Endothelial cell of umbilical vein (primary cell): ENCODE results near the gene SLC11A2. TPM values are rescaled to one million over a fixed set of nuclear protein-coding genes. Genes with fewer than 3 reads are reported as not detected.
"Not testable (repeated sequence)": the region's sequence is repeated elsewhere in the genome, so short reads cannot be mapped to it uniquely, and the experiment has no call there.

Experiments used
- BruUV-seq: library from RNA; stranded (reverse); fragments of 400-500 nt; replicated peaks from 2 replicates; lab custom pipeline; 2021; lab: Mats Ljungman, UMichigan
- CTCF ChIA-PET: fragments of 300-600, 350-600 bp; sonication (Branson Sonifier 250); formaldehyde crosslinking; loops from one replicate; lab custom pipeline; 2021; ENCODE audit warnings: antibody characterized with exemption, inconsistent platforms; lab: Charles Lee
- POLR2A ChIA-PET: fragments of 300-600, 350-600 bp; sonication (Branson Sonifier 250); formaldehyde crosslinking; loops from one replicate; lab custom pipeline; 2021; ENCODE audit warnings: antibody characterized with exemption, inconsistent platforms; lab: Charles Lee
- DNase-seq: peaks from one replicate; pipeline ENCODE4 v3.0.0-alpha.2; 2011; ENCODE audit warnings: low read depth, low spot score
- FAIRE-seq: peaks from 2 replicates; lab custom pipeline; 2011; peaks lifted over from hg19 to GRCh38; lab: Jason Lieb, UNC
- H2AFZ ChIP-seq: 2 replicates; pipeline ENCODE4 v1.6.0; 2012; ENCODE audit warnings: low read depth, low read length, control low read depth, inconsistent platforms
- H3K27ac ChIP-seq: 2 replicates; pipeline ENCODE4 v1.5.1; 2011; ENCODE audit warnings: low read depth, mild to moderate bottlenecking, control low read depth, low read length, moderate library complexity; ENCODE audit not compliant: insufficient read depth
- H3K27me3 ChIP-seq, 2 experiments: 2 replicates each; pipeline versions ENCODE4 v1.6.0 to v1.6.1; 2011; ENCODE audit warnings: low read length in 2 of 2, mixed read lengths in 1 of 2; ENCODE audit not compliant: control insufficient read depth in 2 of 2, insufficient read depth in 2 of 2
- H3K36me3 ChIP-seq, 2 experiments: 2 replicates in 1 of 2; 3 replicates in 1 of 2; pipeline ENCODE4 v1.5.1; 2011; ENCODE audit warnings: low read length in 2 of 2, mild to moderate bottlenecking in 1 of 2, moderate library complexity in 1 of 2; ENCODE audit not compliant: control insufficient read depth in 2 of 2, insufficient read depth in 2 of 2; ENCODE audit errors: extremely low read depth in 1 of 2
- H3K4me1 ChIP-seq: 3 replicates; pipeline ENCODE4 v1.5.1; 2011; ENCODE audit warnings: mild to moderate bottlenecking, low read length; ENCODE audit not compliant: control insufficient read depth, insufficient read depth; ENCODE audit errors: extremely low read depth
- H3K4me2 ChIP-seq: 2 replicates; pipeline ENCODE4 v1.6.1; 2011; ENCODE audit warnings: low read length, control low read depth, mixed read lengths; ENCODE audit not compliant: insufficient read depth
- H3K4me3 ChIP-seq, 3 experiments: fragments of 200-600 bp in 1 of 3; sonication (generic), shearing (Covaris generic) in 1 of 3; replicated peaks in 1 of 3; 2 replicates each; pipeline ENCODE4 v1.5.1; 2011 to 2016; ENCODE audit warnings: control low read depth in 3 of 3, low read length in 3 of 3, mild to moderate bottlenecking in 2 of 3, inconsistent platforms in 1 of 3, low read depth in 1 of 3, moderate library complexity in 1 of 3; ENCODE audit not compliant: insufficient read depth in 1 of 3
- H3K79me2 ChIP-seq: 2 replicates; pipeline ENCODE4 v1.6.0; 2012; ENCODE audit warnings: low read length, inconsistent platforms; ENCODE audit not compliant: control insufficient read depth, insufficient read depth
- H3K9ac ChIP-seq: replicated peaks from 2 replicates; pipeline ENCODE3; 2011; ENCODE audit warnings: low read length, control low read depth; ENCODE audit not compliant: insufficient read depth; ENCODE audit errors: extremely low read depth
- H3K9me1 ChIP-seq: replicated peaks from 3 replicates; pipeline ENCODE4 v1.6.0; 2011; ENCODE audit warnings: mild to moderate bottlenecking, low read length; ENCODE audit not compliant: control insufficient read depth, insufficient read depth; ENCODE audit errors: extremely low read depth
- H3K9me3 ChIP-seq: replicated peaks from 2 replicates; pipeline ENCODE4 v1.5.1; 2012; ENCODE audit warnings: low read length, inconsistent platforms; ENCODE audit not compliant: control insufficient read depth, insufficient read depth
- H4K20me1 ChIP-seq: replicated peaks from 2 replicates; pipeline ENCODE3; 2011; ENCODE audit warnings: mild to moderate bottlenecking, low read length; ENCODE audit not compliant: control insufficient read depth, insufficient read depth; ENCODE audit errors: extremely low read depth
- EZH2 ChIP-seq: IDR thresholded peaks from 2 replicates; pipeline ENCODE4 v1.6.1; 2012; ENCODE audit warnings: borderline replicate concordance, low read depth, mild to moderate bottlenecking, moderate library complexity, low read length, inconsistent platforms; ENCODE audit not compliant: severe bottlenecking
- FOS ChIP-seq: IDR thresholded peaks from 2 replicates; pipeline ENCODE4 v1.6.1; 2011; ENCODE audit warnings: mild to moderate bottlenecking, low read length, moderate library complexity, borderline replicate concordance; ENCODE audit not compliant: insufficient read depth
- GATA2 ChIP-seq: IDR thresholded peaks from 2 replicates; pipeline ENCODE4 v1.7.0; 2011; ENCODE audit warnings: low read depth, mild to moderate bottlenecking, moderate library complexity, mixed read lengths, low read length; ENCODE audit not compliant: insufficient read length, insufficient read depth
- JUN ChIP-seq: IDR thresholded peaks from 2 replicates; pipeline ENCODE4 v1.6.1; 2011; ENCODE audit warnings: borderline replicate concordance, low read depth; ENCODE audit not compliant: insufficient read length, insufficient read depth
- POLR2A ChIP-seq: IDR thresholded peaks from 2 replicates; pipeline ENCODE4 v1.6.1; 2012; ENCODE audit warnings: low read depth, mild to moderate bottlenecking, control low read depth, low read length
- POLR2AphosphoS5 ChIP-seq: IDR thresholded peaks from 2 replicates; pipeline ENCODE4 v1.6.1; 2012; ENCODE audit warnings: low read depth, mild to moderate bottlenecking, control low read depth, low read length, moderate library complexity; ENCODE audit not compliant: insufficient read depth
- dilution Hi-C: fragments of 300-500 bp; cut with MboI; formaldehyde crosslinking; loops from one replicate; pipeline ENCODE4 v1.15.0; 2019; ENCODE audit warnings: low sequenced_read_pairs; ENCODE audit not compliant: extremely low pct_ligation_motif_present
- intact Hi-C: fragments of 100-400 bp; cut with micrococcal nuclease; formaldehyde crosslinking; loops from one replicate; pipeline ENCODE4 v1.10.0; 2022
- polyA plus RNA-seq, 4 experiments: library from polyadenylated mRNA; depleted of rRNA in 3 of 4; stranded (reverse) in 3 of 4; unstranded in 1 of 4; fragments of >200 nt; gene quantifications; 2 replicates each; pipeline versions ENCODE4 v1.2.1 to v1.2.3, GENCODE V29; 2011 to 2012; ENCODE audit warnings: missing spikeins in 1 of 4
- total RNA-seq: library from RNA; stranded (reverse); gene quantifications from 2 replicates; pipeline ENCODE4 v1.2.3, GENCODE V29; 2021
- TF ChIP-seq, protein P1 (sequence below): IDR thresholded peaks from 2 replicates; pipeline ENCODE4 v1.6.1; 2011; ENCODE audit not compliant: insufficient read depth, insufficient read length
- TF ChIP-seq, protein P2 (sequence below), 2 donors: IDR thresholded peaks; 1 replicate in 1 of 2; 2 replicates in 1 of 2; pipeline ENCODE4 v1.5.1; 2011; ENCODE audit warnings: low read length in 2 of 2, mild to moderate bottlenecking in 2 of 2, moderate library complexity in 2 of 2, control low read depth in 1 of 2, inconsistent platforms in 1 of 2, low read depth in 1 of 2; ENCODE audit not compliant: insufficient read depth in 1 of 2; ENCODE audit errors: extremely low read depth in 1 of 2

Gene SLC11A2
- total and polyA plus RNA-seq, 2 donors (not counting 3 experiments of a cell fraction or from before 2014, with no cell fraction given), result 47.5 to 56.4 TPM

DNA sequence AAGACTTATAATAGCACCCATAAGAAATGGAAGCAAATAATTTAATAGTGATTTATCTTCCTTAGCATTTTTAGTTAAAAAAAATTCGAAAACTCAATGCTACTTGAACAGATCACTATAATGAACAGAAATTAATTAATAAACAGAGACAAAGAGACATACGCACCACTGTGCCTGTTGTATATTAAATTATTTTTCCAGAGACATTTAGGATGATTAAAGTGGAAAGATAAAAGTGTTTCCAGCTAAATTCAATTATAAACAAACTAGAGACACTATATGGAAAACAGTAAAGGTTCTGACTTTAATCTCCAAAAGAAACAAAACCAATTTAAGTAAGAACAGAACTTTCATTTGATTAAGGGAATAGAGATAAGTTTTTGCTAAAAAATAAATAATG is 70.5 kb downstream of the SLC11A2 start:
- intact Hi-C loops (no loop called here), dilution Hi-C loops (no loop called here)
- H2AFZ ChIP-seq, result no peak overlapping the region
- TF ChIP-seq FOS (no peak), POLR2AphosphoS5 (no peak), EZH2 (no peak), POLR2A (no peak)
- TF ChIP-seq, protein P1, sequence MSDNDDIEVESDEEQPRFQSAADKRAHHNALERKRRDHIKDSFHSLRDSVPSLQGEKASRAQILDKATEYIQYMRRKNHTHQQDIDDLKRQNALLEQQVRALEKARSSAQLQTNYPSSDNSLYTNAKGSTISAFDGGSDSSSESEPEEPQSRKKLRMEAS, result no peak
- H3K27me3 ChIP-seq, result no peaks in the 10 kb centered on the region
- DNase-seq, result no peak
- no peak overlapping the region for H3K9ac ChIP-seq
- no peak overlapping the region for H3K4me3 ChIP-seq
- no peaks in the 10 kb centered on the region for H3K4me1 ChIP-seq
- BruUV-seq, result no TSS peak
- H3K27ac ChIP-seq, result no peak overlapping the region
- no peaks in the 10 kb centered on the region for H3K9me1 ChIP-seq
- ChIA-PET POLR2A (interaction anchor here (0.5 kb wide), 1 partner anchor 1138 kb away, joined by 3 read pairs; no protein-coding TSS in a partner anchor), CTCF (interaction anchor here (1.2 kb wide), 1 partner anchor 191 kb away, joined by 3 read pairs; no protein-coding TSS in a partner anchor)
- H3K4me2 ChIP-seq, result no peak overlapping the region
- no peak for FAIRE-seq
- H3K79me2 ChIP-seq, result no peaks in the 10 kb centered on the region
- no peaks in the 10 kb centered on the region for H4K20me1 ChIP-seq
- H3K9me3 ChIP-seq, result no peaks in the 10 kb centered on the region
- no peaks in the 10 kb centered on the region for H3K36me3 ChIP-seq

DNA sequence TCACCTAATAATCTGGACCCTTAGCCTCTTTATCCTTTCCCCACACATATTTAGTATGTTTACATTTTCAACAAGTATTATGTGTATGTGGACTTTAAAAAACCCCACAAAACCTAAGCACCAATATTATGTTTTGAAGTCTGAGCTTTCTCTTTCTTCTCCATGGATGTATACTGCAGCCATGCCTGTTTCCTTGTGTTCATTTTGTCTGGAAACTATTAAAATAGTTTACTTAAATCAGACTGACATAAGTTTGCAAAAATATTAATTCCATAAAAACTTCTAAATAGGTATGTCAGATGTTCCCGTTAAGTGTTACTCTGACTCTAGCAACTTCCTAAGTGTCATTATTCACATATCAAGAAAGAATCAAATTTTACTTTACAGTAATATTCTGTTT is 70.9 kb downstream of the SLC11A2 start:
- DNase-seq, result no peak
- no peak for TF ChIP-seq GATA2
- no peak for TF ChIP-seq JUN
- TF ChIP-seq, protein P2, sequence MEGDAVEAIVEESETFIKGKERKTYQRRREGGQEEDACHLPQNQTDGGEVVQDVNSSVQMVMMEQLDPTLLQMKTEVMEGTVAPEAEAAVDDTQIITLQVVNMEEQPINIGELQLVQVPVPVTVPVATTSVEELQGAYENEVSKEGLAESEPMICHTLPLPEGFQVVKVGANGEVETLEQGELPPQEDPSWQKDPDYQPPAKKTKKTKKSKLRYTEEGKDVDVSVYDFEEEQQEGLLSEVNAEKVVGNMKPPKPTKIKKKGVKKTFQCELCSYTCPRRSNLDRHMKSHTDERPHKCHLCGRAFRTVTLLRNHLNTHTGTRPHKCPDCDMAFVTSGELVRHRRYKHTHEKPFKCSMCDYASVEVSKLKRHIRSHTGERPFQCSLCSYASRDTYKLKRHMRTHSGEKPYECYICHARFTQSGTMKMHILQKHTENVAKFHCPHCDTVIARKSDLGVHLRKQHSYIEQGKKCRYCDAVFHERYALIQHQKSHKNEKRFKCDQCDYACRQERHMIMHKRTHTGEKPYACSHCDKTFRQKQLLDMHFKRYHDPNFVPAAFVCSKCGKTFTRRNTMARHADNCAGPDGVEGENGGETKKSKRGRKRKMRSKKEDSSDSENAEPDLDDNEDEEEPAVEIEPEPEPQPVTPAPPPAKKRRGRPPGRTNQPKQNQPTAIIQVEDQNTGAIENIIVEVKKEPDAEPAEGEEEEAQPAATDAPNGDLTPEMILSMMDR (IDR thresholded peaks at IDR 0.05; ENCODE audit: extremely low read depth in 1 of 2, insufficient read depth in 1 of 2, low read depth in 1 of 2, low read length in 2 of 2), result no peak
- no peak for TF ChIP-seq FOS

GRCh38 chr12:50954789-50955188 is 71.4 kb downstream of the SLC11A2 start:
- H3K9me1 ChIP-seq, H4K20me1 ChIP-seq, intact Hi-C loops, H3K27me3 ChIP-seq, H3K4me3 ChIP-seq, H3K27ac ChIP-seq, H3K9me3 ChIP-seq, H3K36me3 ChIP-seq, H3K9ac ChIP-seq, BruUV-seq, FAIRE-seq, H2AFZ ChIP-seq, H3K4me1 ChIP-seq, POLR2A ChIA-PET, dilution Hi-C loops, H3K79me2 ChIP-seq, DNase-seq, H3K4me2 ChIP-seq: not testable (repeated sequence)
- CTCF ChIA-PET, result interaction anchor here (0.6 to 1.2 kb wide), 2 partner anchors 130 to 190 kb away, joined by 3 to 4 read pairs; no protein-coding TSS in a partner anchor

More for the DNA sequence above, 70.9 kb downstream of the SLC11A2 start:
- no peaks in the 10 kb centered on the region for H3K79me2 ChIP-seq
- H3K9ac ChIP-seq, result no peak overlapping the region
- no peaks in the 10 kb centered on the region for H3K9me1 ChIP-seq
- no peak for FAIRE-seq
- H3K27ac ChIP-seq, result no peak overlapping the region
- H3K4me2 ChIP-seq, result no peak overlapping the region
- H3K27me3 ChIP-seq, result no peaks in the 10 kb centered on the region
- intact Hi-C loops (no loop called here), dilution Hi-C loops (no loop called here)
- H3K4me1 ChIP-seq, result no peaks in the 10 kb centered on the region
- H3K9me3 ChIP-seq, result no peaks in the 10 kb centered on the region
- POLR2A ChIA-PET, result no interaction called here
- H3K36me3 ChIP-seq, result no peaks in the 10 kb centered on the region
- no TSS peak for BruUV-seq
- CTCF ChIA-PET, result interaction anchor here (1.2 kb wide), 1 partner anchor 190 kb away, joined by 3 read pairs; no protein-coding TSS in a partner anchor
- H3K4me3 ChIP-seq, result no peak overlapping the region
- H4K20me1 ChIP-seq, result no peaks in the 10 kb centered on the region
- H2AFZ ChIP-seq, result no peak overlapping the region
